T1000 (cell line): Measurements from ENCODE around the gene SPIRE1.
"Not testable (repeated sequence)": the region's sequence is repeated elsewhere in the genome, so short reads cannot be mapped to it uniquely, and the experiment has no call there.

Experiments
- DNase-seq: peaks from one replicate; lab custom pipeline; 2025; ENCODE audit warnings: mixed read lengths; lab: John Stamatoyannopoulos, UW

Gene SPIRE1

GRCh38 chr18:12552879-12553242 lies 105.0 kb downstream of the SPIRE1 start:
- DNase-seq, result no peak

GRCh38 chr18:12551943-12552878 lies 105.7 kb downstream of the SPIRE1 start:
- not testable (repeated sequence) for DNase-seq

- not testable (repeated sequence) for DNase-seq
These were observed 106.4 kb downstream of the SPIRE1 start for GRCh38 chr18:12551466-12551865.

- no peak for DNase-seq
These were observed 114.2 kb downstream of the SPIRE1 start for GRCh38 chr18:12543697-12544096.

- DNase-seq, result no peak
These were observed 117.2 kb downstream of the SPIRE1 start for GRCh38 chr18:12540751-12541150.

GRCh38 chr18:12539158-12539557 lies 118.7 kb downstream of the SPIRE1 start:
- DNase-seq, result not testable (repeated sequence)

GRCh38 chr18:12534820-12535219 lies 123.1 kb downstream of the SPIRE1 start:
- DNase-seq, result no peak

- DNase-seq, result no peak
These were observed 125.2 kb downstream of the SPIRE1 start for GRCh38 chr18:12532661-12533060.

- no peak for DNase-seq
These were observed 126.2 kb downstream of the SPIRE1 start for GRCh38 chr18:12531749-12532148.

- DNase-seq, result no peak
These were observed 137.4 kb downstream of the SPIRE1 start for GRCh38 chr18:12520442-12520992.

GRCh38 chr18:12518832-12519531 lies 138.9 kb downstream of the SPIRE1 start:
- DNase-seq, result no peak

- DNase-seq, result no peak
These were observed 139.6 kb downstream of the SPIRE1 start for GRCh38 chr18:12518326-12518725.

- no peak for DNase-seq
These were observed 140.6 kb downstream of the SPIRE1 start for GRCh38 chr18:12517142-12517825.

- no peak for DNase-seq
These were observed 141.8 kb downstream of the SPIRE1 start for GRCh38 chr18:12516049-12516630.

- no peak for DNase-seq
These were observed 142.4 kb downstream of the SPIRE1 start for GRCh38 chr18:12515550-12515949.

- no peak for DNase-seq
These were observed 150.9 kb downstream of the SPIRE1 start for GRCh38 chr18:12507007-12507406.

GRCh38 chr18:12500986-12501385 lies 156.9 kb downstream of the SPIRE1 start:
- no peak for DNase-seq

GRCh38 chr18:12497839-12498238 lies 160.1 kb downstream of the SPIRE1 start:
- no peak for DNase-seq

- no peak for DNase-seq
These were observed 160.6 kb downstream of the SPIRE1 start for GRCh38 chr18:12497296-12497695.

GRCh38 chr18:12492907-12493306 lies 165.0 kb downstream of the SPIRE1 start:
- no peak for DNase-seq

GRCh38 chr18:12491611-12492435 lies 166.1 kb downstream of the SPIRE1 start:
- DNase-seq, result no peak
